Measurements from ENCODE around the gene DNAJC24. TPM values are rescaled to one million over a fixed set of nuclear protein-coding genes. Genes with fewer than 3 reads are reported as not detected.

The DNAJC24 gene
- total RNA-seq, 1 experiment from 2014 or later, result 50.4 TPM

DNA sequence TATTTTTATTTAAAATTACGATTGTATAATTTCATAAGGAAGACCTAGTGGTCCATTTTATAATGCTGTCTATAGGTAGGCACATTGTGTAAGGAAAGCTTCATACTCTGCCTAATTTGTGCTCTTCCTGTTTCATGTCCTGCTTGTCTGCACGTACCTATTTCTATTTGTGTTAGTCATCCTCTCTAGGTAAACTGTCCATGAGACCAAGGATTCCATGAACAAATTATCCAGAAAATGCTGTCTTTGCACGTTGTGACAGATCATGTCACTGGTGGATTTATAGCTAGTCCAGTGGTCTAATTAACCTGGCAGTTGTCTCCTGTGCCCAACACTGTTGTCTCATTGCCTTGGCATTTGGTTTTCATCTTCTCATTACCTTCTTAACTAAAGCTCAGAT lies 44.7 kb downstream of the DNAJC24 start:
- Histone ChIP-seq H3K27me3 (replicated peaks; ENCODE audit: insufficient read depth, low read depth, low read length, poor library complexity) (no peaks in the 10 kb centered on the region), H3K36me3 (ENCODE audit: insufficient read depth, low read length, poor library complexity, severe bottlenecking) (peaks cover 4% of the 10 kb centered on the region), H3K9me3 (ENCODE audit: low read depth, low read length, poor library complexity, severe bottlenecking) (peaks cover 4% of the 10 kb centered on the region), H3K4me1 (ENCODE audit: insufficient read depth, low read length, poor library complexity, severe bottlenecking) (no peaks in the 10 kb centered on the region), H3K27ac (ENCODE audit: low read depth, low read length, poor library complexity, severe bottlenecking) (no peak overlapping the region), H3K4me3 (ENCODE audit: low read depth, low read length, poor library complexity, severe bottlenecking) (no peak overlapping the region)
- ChIA-PET POLR2A (ENCODE audit: low non-redundant PET) (no interaction called here), CTCF (no interaction called here)
- TF ChIP-seq EZH2 (IDR thresholded peaks at IDR 0.05; ENCODE audit: borderline replicate concordance, low read depth, low read length, poor library complexity, severe bottlenecking), result no peak
- TF ChIP-seq, protein P1, sequence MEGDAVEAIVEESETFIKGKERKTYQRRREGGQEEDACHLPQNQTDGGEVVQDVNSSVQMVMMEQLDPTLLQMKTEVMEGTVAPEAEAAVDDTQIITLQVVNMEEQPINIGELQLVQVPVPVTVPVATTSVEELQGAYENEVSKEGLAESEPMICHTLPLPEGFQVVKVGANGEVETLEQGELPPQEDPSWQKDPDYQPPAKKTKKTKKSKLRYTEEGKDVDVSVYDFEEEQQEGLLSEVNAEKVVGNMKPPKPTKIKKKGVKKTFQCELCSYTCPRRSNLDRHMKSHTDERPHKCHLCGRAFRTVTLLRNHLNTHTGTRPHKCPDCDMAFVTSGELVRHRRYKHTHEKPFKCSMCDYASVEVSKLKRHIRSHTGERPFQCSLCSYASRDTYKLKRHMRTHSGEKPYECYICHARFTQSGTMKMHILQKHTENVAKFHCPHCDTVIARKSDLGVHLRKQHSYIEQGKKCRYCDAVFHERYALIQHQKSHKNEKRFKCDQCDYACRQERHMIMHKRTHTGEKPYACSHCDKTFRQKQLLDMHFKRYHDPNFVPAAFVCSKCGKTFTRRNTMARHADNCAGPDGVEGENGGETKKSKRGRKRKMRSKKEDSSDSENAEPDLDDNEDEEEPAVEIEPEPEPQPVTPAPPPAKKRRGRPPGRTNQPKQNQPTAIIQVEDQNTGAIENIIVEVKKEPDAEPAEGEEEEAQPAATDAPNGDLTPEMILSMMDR (conservative IDR thresholded peaks at IDR 0.05; ENCODE audit: low read depth, low read length), result no peak
- DNase-seq (ENCODE audit: low spot score), result no peak
- intact Hi-C loops (cut with micrococcal nuclease; ENCODE audit: unreplicated experiment), result no loop called here
- BruUV-seq (replicated peaks), result no TSS peak

DNA sequence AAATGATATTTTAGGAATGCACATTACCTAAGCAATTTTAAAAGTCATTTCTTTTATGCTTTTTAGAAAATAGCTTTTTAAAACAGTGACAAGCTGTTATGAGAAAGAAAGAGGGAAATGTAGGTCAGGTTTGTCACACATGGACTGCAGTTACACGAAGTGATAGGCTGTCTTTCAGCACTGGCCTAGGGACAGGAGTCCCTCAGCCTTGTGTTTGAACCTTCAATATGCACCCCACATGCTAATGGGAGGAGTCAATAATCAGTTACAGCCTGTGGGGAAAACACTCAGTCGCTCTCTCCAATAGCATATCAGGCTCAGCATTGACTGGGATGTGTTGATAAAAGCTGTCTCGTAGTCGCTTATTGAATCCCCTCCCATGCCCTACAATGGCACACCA lies 45.8 kb downstream of the DNAJC24 start:
- DNase-seq (ENCODE audit: low spot score), result no peak
- peaks cover 4% of the 10 kb centered on the region for H3K36me3 ChIP-seq (ENCODE audit: insufficient read depth, low read length, poor library complexity, severe bottlenecking)
- intact Hi-C loops (cut with micrococcal nuclease; ENCODE audit: unreplicated experiment), result no loop called here
- H3K4me1 ChIP-seq (ENCODE audit: insufficient read depth, low read length, poor library complexity, severe bottlenecking), result no peaks in the 10 kb centered on the region
- H3K27me3 ChIP-seq (replicated peaks; ENCODE audit: insufficient read depth, low read depth, low read length, poor library complexity), result no peaks in the 10 kb centered on the region
- no peak overlapping the region for H3K4me3 ChIP-seq (ENCODE audit: low read depth, low read length, poor library complexity, severe bottlenecking)
- no peak for TF ChIP-seq EZH2 (IDR thresholded peaks at IDR 0.05; ENCODE audit: borderline replicate concordance, low read depth, low read length, poor library complexity, severe bottlenecking)
- TF ChIP-seq, protein P1 (conservative IDR thresholded peaks at IDR 0.05; ENCODE audit: low read depth, low read length), result no peak
- no TSS peak for BruUV-seq (replicated peaks)
- H3K9me3 ChIP-seq (ENCODE audit: low read depth, low read length, poor library complexity, severe bottlenecking), result peaks cover 4% of the 10 kb centered on the region
- ChIA-PET POLR2A (ENCODE audit: low non-redundant PET) (no interaction called here), CTCF (no interaction called here)
- no peak overlapping the region for H3K27ac ChIP-seq (ENCODE audit: low read depth, low read length, poor library complexity, severe bottlenecking)

- CTCF ChIA-PET, result interaction anchor here (0.7 to 1.6 kb wide), 2 partner anchors 538 to 758 kb away, joined by 3 to 4 read pairs; no protein-coding TSS in a partner anchor
- H3K36me3 ChIP-seq (ENCODE audit: insufficient read depth, low read length, poor library complexity, severe bottlenecking), result no peaks in the 10 kb centered on the region
- POLR2A ChIA-PET (ENCODE audit: low non-redundant PET), result no interaction called here
- intact Hi-C loops (cut with micrococcal nuclease; ENCODE audit: unreplicated experiment), result no loop called here
- no peaks in the 10 kb centered on the region for H3K27me3 ChIP-seq (replicated peaks; ENCODE audit: insufficient read depth, low read depth, low read length, poor library complexity)
- TF ChIP-seq, protein P1 (conservative IDR thresholded peaks at IDR 0.05; ENCODE audit: low read depth, low read length), result no peak
- no peak for TF ChIP-seq EZH2 (IDR thresholded peaks at IDR 0.05; ENCODE audit: borderline replicate concordance, low read depth, low read length, poor library complexity, severe bottlenecking)
- peaks cover 5% of the 10 kb centered on the region for H3K4me1 ChIP-seq (ENCODE audit: insufficient read depth, low read length, poor library complexity, severe bottlenecking)
- H3K27ac ChIP-seq (ENCODE audit: low read depth, low read length, poor library complexity, severe bottlenecking), result no peak overlapping the region
- no TSS peak for BruUV-seq (replicated peaks)
- no peak overlapping the region for H3K4me3 ChIP-seq (ENCODE audit: low read depth, low read length, poor library complexity, severe bottlenecking)
- H3K9me3 ChIP-seq (ENCODE audit: low read depth, low read length, poor library complexity, severe bottlenecking), result no peaks in the 10 kb centered on the region
- no peak for DNase-seq (ENCODE audit: low spot score)
These were observed 47.7 kb downstream of the DNAJC24 start for GRCh38 chr11:31417357-31417756.
